ENCODE data around the gene CYS1. TPM values are rescaled to one million over a fixed set of nuclear protein-coding genes. Genes with fewer than 3 reads are reported as not detected.
"Not testable (repeated sequence)": the region's sequence is repeated elsewhere in the genome, so short reads cannot be mapped to it uniquely, and the experiment has no call there.

CYS1 gene
- total RNA-seq, 1 experiment from 2014 or later = 0.29 TPM

GRCh38 chr2:10028988-10029874 lies 51.0 kb downstream of the CYS1 start:
- DNase-seq (ENCODE audit: low read depth, low spot score) = no peak
- in situ Hi-C loops (cut with HindIII; ENCODE audit: low pct_unique_long_range_greater_than_20kb, low sequenced_read_pairs) = loop anchor here (25.0 kb wide), 1 partner anchor 217 kb away; no protein-coding TSS in a partner anchor

GRCh38 chr2:10028407-10028987 lies 51.7 kb downstream of the CYS1 start:
- DNase-seq (ENCODE audit: low read depth, low spot score) = peak; percentile 72
- in situ Hi-C loops (cut with HindIII; ENCODE audit: low pct_unique_long_range_greater_than_20kb, low sequenced_read_pairs) = loop anchor here (25.0 kb wide), 1 partner anchor 216 kb away; no protein-coding TSS in a partner anchor

- in situ Hi-C loops (cut with HindIII; ENCODE audit: low pct_unique_long_range_greater_than_20kb, low sequenced_read_pairs) = loop anchor here (25.0 kb wide), 1 partner anchor 215 kb away; no protein-coding TSS in a partner anchor
- DNase-seq (ENCODE audit: low read depth, low spot score) = no peak
These were observed 52.4 kb downstream of the CYS1 start for GRCh38 chr2:10027660-10028330.

- DNase-seq (ENCODE audit: low read depth, low spot score) = no peak
- in situ Hi-C loops (cut with HindIII; ENCODE audit: low pct_unique_long_range_greater_than_20kb, low sequenced_read_pairs) = loop anchor here (25.0 kb wide), 1 partner anchor 215 kb away; no protein-coding TSS in a partner anchor
These were observed 53.2 kb downstream of the CYS1 start for GRCh38 chr2:10026940-10027569.

GRCh38 chr2:10022966-10023662 lies 57.1 kb downstream of the CYS1 start:
- no peak for DNase-seq (ENCODE audit: low read depth, low spot score)
- in situ Hi-C loops (cut with HindIII; ENCODE audit: low pct_unique_long_range_greater_than_20kb, low sequenced_read_pairs) = no loop called here

GRCh38 chr2:10022445-10022844 lies 57.8 kb downstream of the CYS1 start:
- DNase-seq (ENCODE audit: low read depth, low spot score) = no peak
- in situ Hi-C loops (cut with HindIII; ENCODE audit: low pct_unique_long_range_greater_than_20kb, low sequenced_read_pairs) = no loop called here

GRCh38 chr2:10022041-10022421 lies 58.2 kb downstream of the CYS1 start:
- in situ Hi-C loops (cut with HindIII; ENCODE audit: low pct_unique_long_range_greater_than_20kb, low sequenced_read_pairs) = no loop called here
- no peak for DNase-seq (ENCODE audit: low read depth, low spot score)

- in situ Hi-C loops (cut with HindIII; ENCODE audit: low pct_unique_long_range_greater_than_20kb, low sequenced_read_pairs) = no loop called here
- no peak for DNase-seq (ENCODE audit: low read depth, low spot score)
These were observed 60.4 kb downstream of the CYS1 start for GRCh38 chr2:10019602-10020400.

- no peak for DNase-seq (ENCODE audit: low read depth, low spot score)
- in situ Hi-C loops (cut with HindIII; ENCODE audit: low pct_unique_long_range_greater_than_20kb, low sequenced_read_pairs) = no loop called here
These were observed 61.0 kb downstream of the CYS1 start for GRCh38 chr2:10019174-10019573.

- in situ Hi-C loops (cut with HindIII; ENCODE audit: low pct_unique_long_range_greater_than_20kb, low sequenced_read_pairs) = no loop called here
- no peak for DNase-seq (ENCODE audit: low read depth, low spot score)
These were observed 62.8 kb downstream of the CYS1 start for GRCh38 chr2:10017313-10017941.

GRCh38 chr2:10016802-10017258 lies 63.4 kb downstream of the CYS1 start:
- no peak for DNase-seq (ENCODE audit: low read depth, low spot score)
- in situ Hi-C loops (cut with HindIII; ENCODE audit: low pct_unique_long_range_greater_than_20kb, low sequenced_read_pairs) = no loop called here

GRCh38 chr2:10016001-10016801 lies 64.0 kb downstream of the CYS1 start:
- no peak for DNase-seq (ENCODE audit: low read depth, low spot score)
- in situ Hi-C loops (cut with HindIII; ENCODE audit: low pct_unique_long_range_greater_than_20kb, low sequenced_read_pairs) = no loop called here

GRCh38 chr2:10015376-10015989 lies 64.7 kb downstream of the CYS1 start:
- in situ Hi-C loops (cut with HindIII; ENCODE audit: low pct_unique_long_range_greater_than_20kb, low sequenced_read_pairs); DNase-seq (ENCODE audit: low read depth, low spot score): not testable (repeated sequence)

- DNase-seq (ENCODE audit: low read depth, low spot score) = no peak
- in situ Hi-C loops (cut with HindIII; ENCODE audit: low pct_unique_long_range_greater_than_20kb, low sequenced_read_pairs) = no loop called here
These were observed 65.6 kb downstream of the CYS1 start for GRCh38 chr2:10014418-10015190.

All from SK-MEL-5 (cell line).